Left forelimb (tissue), 1 donor: ENCODE results near the gene APH1B.
"Not testable (repeated sequence)": the region's sequence is repeated elsewhere in the genome, so short reads cannot be mapped to it uniquely, and the experiment has no call there.

ENCODE experiments used
- DNase-seq: peaks from one replicate; pipeline ENCODE4 v3.0.0-alpha.2; 2018; ENCODE audit warnings: low spot score

Gene APH1B

GRCh38 chr15:63277038-63277892, at the start of gene APH1B:
Gene APH1B (plus strand): TSS chr15:63277605. CDS start chr15:63277624, 19 bp downstream.
- DNase-seq = peak; percentile 89

GRCh38 chr15:63227689-63228088, 49.7 kb upstream of the APH1B start:
- no peak for DNase-seq

DNA sequence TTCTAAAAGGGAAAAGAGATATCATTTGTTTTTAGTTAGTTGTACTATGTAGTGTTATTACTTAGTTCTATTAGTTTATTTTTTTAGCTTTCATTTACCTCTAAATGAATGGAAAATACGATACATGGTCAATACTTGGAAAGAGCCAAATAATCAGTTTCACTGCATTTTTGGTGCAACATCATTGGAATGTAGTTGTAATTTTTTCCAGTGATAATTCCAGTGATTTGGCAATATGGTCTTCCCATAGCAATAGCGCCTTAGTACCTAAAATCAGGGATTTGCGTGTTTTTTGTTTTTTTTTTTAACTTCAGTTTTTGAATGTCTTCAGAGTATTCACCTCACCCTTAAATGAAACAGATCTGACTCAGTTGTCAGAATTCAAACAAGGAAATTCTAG, 46.2 kb upstream of the APH1B start:
- no peak for DNase-seq

GRCh38 chr15:63231706-63232105, 45.7 kb upstream of the APH1B start:
- DNase-seq = no peak

DNA sequence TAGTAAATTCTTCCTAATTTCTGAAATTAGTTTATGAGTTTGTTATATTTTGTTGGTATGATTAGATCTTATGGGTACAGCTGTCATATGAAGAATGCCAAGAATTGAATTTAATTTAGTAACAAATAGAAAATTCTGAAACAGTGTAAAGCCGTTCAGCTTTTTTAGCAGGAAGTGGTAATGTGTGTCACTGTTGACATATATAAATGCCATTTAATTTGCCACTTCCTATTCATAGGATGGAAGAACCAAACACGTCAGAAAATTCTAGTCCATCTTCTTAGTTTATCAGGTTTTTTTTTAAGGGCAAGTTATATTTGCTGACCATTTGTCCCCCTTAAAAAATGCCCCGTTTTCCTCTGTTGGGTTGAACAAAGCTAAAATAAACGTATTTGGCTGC, 45.0 kb upstream of the APH1B start:
- DNase-seq = no peak

DNA sequence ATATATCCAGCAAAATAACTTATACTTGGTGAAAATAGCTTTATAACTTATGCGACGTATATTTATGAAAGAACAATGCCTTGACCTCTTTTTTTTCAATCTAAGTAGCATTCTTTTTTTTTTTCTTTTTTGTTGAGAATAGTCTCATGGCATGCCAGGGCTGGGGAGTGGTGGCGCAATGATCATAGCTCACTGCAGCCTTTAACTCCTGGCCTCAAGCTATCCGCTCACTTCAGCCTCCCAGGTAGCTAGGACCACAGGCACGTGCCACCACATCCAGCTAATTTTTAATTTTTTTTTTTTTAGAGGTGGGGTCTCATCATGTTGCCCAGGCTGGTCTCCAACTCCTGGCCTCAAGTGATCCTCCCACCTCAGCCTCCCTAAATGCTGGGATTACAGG, 44.5 kb upstream of the APH1B start:
- DNase-seq = no peak

DNA sequence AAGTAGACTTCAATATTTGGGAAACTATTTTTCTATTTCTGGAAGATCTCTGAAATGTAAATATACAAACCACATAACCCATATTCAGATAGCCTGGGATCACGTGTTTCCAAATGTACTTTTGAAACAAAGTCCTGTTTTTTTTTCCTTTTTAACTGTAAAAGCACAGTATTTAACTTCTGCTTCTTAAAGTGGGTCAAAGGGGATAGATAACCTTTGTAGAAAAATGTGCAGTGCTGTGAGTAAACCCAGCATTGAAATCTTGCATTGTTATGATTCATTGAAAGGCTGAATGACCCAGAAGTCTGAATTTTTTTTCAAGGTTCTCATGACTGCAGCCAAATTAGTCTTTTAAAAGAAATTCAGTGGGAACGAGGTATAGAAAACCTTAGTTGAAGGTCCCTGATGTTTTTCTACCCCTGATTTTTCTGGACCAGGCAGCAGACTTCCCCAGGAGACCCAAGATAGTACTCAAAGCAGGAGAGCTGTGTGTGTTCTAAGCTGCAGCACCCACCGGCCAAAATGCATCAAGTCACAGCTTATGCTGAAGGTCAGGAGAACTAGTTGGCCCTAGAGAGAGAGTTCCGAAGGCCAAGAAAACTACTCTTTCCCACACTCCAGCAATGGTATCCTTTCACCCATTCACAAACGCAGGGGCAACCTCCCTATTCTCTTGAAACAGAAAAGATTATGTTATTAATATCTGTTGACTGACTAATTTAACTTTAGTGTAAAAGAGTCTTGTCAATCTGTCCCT, 43.6 kb upstream of the APH1B start:
- DNase-seq = no peak

DNA sequence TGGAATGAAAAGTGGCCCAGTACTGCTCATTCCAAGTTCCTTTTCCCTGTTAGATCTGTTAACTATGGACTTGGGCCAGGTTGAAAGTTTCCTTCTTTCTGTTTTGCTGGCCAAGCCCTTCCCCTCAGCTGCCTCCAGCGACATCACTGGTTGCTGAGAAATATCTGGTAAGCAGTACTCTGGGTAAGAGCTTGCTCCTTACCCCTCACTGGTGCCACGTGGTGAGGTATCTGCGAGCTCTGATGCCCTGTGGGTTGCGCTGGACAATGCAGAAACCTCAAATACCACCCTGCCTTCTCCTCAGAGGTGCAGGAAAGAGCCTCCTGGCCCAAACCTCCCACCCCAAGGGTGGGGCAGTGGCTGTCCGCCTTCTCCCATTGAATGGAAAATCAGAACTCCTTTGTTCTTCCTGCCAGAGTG, 42.9 kb upstream of the APH1B start:
- DNase-seq = no peak

DNA sequence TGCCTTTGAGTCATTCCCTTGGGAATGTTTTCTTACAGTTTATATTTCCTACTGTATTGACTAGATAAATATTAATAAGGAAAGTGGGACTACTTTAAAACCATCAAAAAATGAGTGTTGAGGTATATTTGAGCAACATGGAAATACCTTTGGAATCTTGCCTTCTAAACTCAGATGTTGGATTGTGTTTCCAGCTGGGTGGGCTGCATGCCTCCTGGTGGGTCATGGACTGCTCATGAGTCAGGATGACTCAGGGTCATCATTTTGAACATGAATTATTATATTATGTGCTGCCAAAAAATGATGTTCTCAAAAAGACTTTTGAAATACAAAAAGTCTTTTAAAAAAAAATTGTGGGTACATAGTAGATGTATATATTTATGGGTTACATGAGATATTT, 41.1 kb upstream of the APH1B start:
- DNase-seq = no peak

DNA sequence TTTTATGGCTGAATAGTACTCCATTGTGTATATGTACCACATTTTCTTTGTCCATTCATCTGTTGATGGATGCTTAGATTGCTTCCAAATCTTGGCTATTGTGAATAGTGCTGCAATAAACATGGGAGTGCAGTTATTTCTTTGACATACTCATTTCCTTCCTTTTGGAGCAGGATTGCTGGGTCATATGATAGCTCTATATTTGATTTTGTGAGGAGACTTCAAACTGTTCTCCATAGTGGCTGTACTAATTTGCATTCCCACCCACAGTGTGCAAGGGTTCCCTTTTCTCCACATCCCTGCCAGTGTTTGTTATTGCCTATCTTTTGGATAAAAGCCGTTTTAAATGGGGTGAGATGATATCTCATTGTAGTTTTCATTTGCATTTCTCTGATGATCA, 40.3 kb upstream of the APH1B start:
- not testable (repeated sequence) for DNase-seq

DNA sequence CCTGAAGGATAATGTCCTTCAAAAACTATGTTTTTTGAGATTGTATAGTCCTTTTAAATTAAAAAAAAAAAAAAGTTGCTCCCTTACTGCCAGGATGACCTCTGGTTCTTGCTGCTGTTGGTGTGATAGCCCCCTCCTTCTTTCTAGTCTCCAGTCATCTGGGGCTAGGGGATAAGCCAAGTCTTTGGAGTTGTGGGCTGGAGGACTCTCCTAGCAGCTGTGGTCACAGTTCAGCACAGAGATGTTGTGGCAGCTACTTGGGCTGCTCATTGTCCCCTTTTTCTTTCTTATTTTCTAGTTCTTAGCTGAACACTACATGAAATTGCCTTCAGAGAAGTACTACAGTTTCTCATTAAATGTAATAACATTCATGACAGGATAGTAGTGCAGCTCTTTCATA, 39.2 kb upstream of the APH1B start:
- no peak for DNase-seq

DNA sequence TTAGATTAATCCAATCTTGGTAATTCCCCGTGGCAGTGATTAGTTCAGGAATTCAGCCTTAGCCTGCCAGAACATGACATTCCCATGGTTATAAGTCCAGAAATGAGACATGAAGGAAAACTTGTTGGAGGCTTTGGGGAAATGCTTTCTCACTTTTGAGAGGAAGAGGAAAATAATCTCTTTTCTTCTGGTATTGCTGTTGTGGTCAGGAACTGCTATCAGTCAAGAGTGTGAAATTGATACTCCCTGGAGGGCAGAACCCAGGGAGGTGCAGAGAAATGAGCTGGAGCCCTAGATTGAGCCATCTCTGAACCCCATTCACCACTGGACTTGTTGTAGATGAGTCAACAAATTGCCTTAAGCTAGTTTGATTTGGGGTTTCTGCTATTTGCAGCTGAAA, 38.6 kb upstream of the APH1B start:
- no peak for DNase-seq

- DNase-seq = no peak
Observed at GRCh38 chr15:63240109-63240508, 37.3 kb upstream of the APH1B start.

DNA sequence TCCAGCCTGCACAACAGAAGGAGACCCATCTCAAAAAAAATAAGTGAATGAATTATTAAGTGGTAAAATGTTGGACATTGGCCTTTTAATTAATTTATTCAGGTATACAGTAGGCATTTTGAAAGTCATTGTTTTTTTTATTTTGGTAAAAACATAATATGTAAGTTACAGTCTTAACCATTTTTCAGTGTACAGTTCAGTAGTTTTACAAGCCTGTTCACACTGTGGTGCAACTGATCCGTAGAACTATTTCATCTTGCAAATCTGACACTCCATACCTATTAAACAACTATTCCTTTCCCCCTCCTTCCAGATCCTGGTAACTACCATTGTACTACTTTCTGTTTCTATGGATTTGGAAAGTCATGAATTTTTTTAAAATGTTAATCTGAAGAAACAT, 36.1 kb upstream of the APH1B start:
- DNase-seq = no peak

GRCh38 chr15:63243101-63243500, 34.3 kb upstream of the APH1B start:
- no peak for DNase-seq

DNA sequence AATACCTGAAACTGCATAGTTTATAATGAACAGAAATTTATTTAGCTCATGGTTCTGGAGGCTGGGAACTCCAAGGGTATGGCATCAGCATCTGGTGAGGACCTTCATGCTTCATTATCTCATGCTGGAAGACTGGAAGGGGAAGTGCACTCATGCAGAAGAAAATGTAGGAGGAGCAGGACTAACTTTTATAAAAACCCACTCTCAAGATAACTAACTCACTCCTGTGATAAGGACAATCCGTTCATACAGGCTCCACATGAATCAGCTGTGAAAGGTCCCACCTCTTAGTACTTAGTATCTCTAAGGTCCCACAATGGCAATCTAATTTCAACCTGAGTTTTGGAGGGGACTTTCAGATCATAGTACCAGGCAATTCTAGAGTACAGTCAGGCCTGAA, 33.6 kb upstream of the APH1B start:
- no peak for DNase-seq

DNA sequence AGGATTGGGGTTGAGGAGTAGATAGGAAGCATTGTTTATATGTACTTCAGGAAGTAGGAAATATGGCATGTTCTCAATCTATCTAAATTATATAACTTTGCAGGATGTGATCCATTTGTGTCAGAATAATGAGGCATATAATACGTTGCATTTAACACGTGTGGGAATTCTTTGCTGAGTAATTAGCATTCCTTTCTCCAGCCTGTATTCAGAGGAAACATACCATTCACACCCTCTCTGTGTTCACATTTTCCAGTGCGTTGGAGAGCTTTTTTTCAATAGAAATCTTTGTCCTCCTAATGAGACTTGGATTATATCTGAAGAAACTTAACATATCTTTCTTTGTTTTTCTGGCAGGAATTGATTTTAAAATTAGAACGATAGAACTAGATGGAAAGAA, 33.0 kb upstream of the APH1B start:
- no peak for DNase-seq

DNA sequence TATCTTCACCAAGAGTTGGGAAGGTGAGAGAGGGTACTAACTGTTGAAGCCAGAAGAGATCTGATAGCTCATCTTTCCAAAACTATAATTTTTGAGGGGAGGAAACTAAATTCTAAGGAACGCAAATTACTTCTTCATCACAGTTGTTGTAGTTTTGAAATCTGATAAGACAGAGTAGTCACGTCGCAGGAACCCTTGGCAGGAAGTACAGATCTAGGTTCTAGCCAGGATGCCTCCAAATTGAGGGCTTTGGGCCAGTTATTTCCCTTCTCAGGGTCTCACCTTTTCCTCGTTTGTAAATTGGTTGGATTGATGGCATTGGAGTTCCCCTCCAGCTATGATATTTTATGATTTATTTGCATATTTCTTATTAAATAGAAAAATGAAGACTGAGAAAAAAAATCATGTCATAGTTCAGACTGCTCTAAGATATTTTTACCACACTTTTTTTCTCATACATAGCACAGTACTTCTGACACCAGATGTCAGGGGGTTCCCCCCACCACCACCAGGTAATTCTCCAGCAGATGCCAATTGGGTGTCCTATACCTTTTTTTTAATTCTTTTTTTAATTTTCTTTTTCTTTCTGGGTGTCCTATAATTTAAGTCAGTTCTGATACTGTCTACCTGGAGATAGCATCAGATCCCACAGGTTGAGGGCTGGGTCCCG, 32.3 kb upstream of the APH1B start:
- no peak for DNase-seq

GRCh38 chr15:63246691-63247469, 30.5 kb upstream of the APH1B start:
- DNase-seq = no peak

DNA sequence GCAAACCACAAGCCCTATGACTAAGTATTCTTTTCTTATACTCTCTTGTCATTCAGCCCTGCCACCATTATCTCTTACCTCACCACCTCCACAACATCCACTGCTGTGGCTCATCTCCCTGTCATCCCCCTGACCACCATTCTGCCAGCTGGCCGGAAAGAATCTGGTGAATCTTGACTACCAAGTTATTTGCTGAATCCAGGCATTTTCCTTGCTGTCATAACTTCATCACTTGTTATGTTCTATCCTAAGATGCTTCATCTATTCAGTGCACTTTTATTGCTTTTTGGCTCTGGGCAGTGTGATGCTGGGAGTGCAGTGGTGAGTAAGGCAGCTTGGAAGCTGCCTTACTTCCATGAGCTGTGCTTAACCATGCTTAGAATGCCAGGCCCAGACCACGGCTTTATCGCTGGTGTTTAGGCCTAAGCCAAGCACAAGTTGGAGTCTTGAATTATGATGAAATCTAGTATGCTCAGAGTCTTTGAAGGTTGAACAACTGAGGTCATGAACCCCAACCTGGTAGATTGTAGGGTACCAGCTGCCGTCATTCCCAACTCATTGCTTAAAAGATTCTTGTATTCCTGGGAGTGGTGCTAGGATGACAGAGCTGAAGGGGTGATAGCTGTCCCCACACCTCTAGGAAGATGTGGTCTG, 27.0 kb upstream of the APH1B start:
- DNase-seq = no peak

DNA sequence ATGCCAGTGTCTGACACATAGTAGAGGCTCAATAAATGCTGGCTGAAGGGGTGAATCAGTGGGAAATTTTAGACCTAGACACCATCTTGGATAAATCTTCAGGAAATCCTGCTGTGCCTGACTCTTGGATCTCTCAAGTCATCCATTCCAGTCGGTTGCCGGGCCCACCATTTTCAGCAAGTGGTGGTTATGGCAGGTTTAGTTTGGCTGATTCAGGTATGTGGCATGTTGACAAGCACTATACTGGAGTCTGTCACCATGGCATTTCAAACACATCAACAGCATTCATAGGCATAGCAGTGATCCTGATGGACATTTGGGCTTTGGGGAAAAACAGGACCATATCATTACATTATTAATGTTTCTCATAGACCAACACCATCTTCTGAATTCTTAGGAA, 25.7 kb upstream of the APH1B start:
- no peak for DNase-seq

DNA sequence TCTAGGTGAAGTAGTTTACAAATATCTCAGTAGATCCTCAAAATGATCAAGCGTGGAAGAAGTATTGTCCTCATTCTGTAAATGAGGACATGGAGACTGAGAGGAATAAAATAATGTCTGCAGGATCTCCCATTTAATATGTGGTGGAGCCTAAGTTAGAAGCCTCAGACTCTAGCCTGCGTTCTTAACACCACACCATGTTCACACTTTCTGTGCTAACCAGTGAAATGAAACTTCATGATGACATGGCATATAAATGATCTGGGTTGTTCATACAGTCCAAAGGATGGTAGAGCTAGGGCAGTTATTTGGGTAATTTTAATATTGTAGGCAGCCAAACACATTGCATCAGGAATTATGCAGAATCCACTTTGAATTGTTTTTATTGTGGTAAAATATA, 25.1 kb upstream of the APH1B start:
- no peak for DNase-seq
